Measurements from ENCODE around the gene RPS27.
"Not testable (repeated sequence)": the region's sequence is repeated elsewhere in the genome, so short reads cannot be mapped to it uniquely, and the experiment has no call there.

The RPS27 gene

GRCh38 chr1:153987621-153988020 is 2.9 kb upstream of the RPS27 start:
- DNase-seq = peak; percentile 26

- no peak for DNase-seq
These were observed 629 bp downstream of the RPS27 start for GRCh38 chr1:153991151-153991630.

GRCh38 chr1:153991806-153992205 is 1.2 kb downstream of the RPS27 start:
- no peak for DNase-seq

GRCh38 chr1:153995202-153995601 is 4.6 kb downstream of the RPS27 start:
- no peak for DNase-seq

GRCh38 chr1:153995640-153996039 is 5.1 kb downstream of the RPS27 start:
- no peak for DNase-seq

- DNase-seq = not testable (repeated sequence)
These were observed 6.3 kb downstream of the RPS27 start for GRCh38 chr1:153996882-153997281.

GRCh38 chr1:154000420-154000819 is 9.9 kb downstream of the RPS27 start:
- no peak for DNase-seq

- DNase-seq = no peak
These were observed 15.6 kb downstream of the RPS27 start for GRCh38 chr1:154006136-154006535.

GRCh38 chr1:154012129-154012528 is 21.6 kb downstream of the RPS27 start:
- DNase-seq = no peak

GRCh38 chr1:154012543-154012942 is 22.0 kb downstream of the RPS27 start:
- DNase-seq = not testable (repeated sequence)

- DNase-seq = no peak
These were observed 23.8 kb downstream of the RPS27 start for GRCh38 chr1:154014154-154014907.

GRCh38 chr1:154019269-154019668 is 28.7 kb downstream of the RPS27 start:
- no peak for DNase-seq

- DNase-seq = no peak
These were observed 29.4 kb downstream of the RPS27 start for GRCh38 chr1:154019940-154020339.

- DNase-seq = not testable (repeated sequence)
These were observed 43.1 kb downstream of the RPS27 start for GRCh38 chr1:154033697-154034096.

Measured in NCI-H146 (cell line).